ENCODE data around the gene RTN4. TPM values are rescaled to one million over a fixed set of nuclear protein-coding genes. Genes with fewer than 3 reads are reported as not detected.

RTN4 gene
- total and polyA plus RNA-seq, 2 of the 4 experiments (the other 2 are of a cell fraction) = 77.8 to 588 TPM

DNA sequence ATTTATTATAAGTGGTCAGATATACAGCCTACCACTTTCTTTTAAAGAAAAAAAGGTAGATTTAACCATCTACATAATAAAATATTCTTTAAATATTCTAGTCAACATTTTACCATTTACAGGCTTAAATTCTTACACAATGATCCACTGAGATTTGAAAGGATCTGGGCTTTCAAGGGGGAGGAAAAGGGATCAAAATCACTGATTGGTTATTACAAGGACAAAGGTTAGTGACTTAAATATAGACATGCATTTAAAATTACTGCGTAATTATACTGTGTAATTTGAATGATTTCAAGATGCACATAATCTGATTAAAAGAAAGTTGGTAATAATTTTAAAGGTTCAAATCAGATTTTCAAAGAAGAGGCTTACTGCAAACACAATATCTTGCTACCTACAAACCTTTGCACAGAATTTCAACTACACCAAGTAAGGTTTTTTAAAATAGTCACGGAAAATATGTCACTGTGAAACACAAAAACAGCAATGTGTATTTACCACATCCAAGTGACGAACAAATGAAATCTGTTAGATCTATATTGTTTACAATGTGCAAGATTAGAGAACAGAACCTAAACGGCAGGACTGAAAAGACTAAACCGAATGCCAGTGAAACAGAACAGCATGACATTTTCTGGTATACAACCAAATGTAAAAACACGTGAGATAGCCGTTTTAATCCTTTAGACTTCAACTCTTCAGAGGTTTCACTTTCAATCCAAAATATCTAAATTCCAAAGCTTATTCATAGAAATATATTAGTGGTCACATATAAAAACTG is 40.8 kb downstream of the RTN4 start:
- ATAC-seq (ENCODE audit: low read depth) (no peak), DNase-seq (no peak)
- TF ChIP-seq SMC3 (IDR thresholded peaks at IDR 0.05; ENCODE audit: low read depth, low read length) (no peak), POLR2A (IDR thresholded peaks at IDR 0.05; ENCODE audit: low read depth, low read length) (peak; percentile 25; the same call in 1 of the 2 replicates)
- Histone ChIP-seq H2BK20ac (ENCODE audit: low read depth, low read length) (no peak overlapping the region), H3K4me2 (ENCODE audit: low read depth, low read length) (peak overlapping the region; percentile 77), H3K27me3 (ENCODE audit: control insufficient read depth, insufficient read depth, low read length) (no peaks in the 10 kb centered on the region), H3K9me1 (ENCODE audit: insufficient read depth, low read length) (peaks cover 5% of the 10 kb centered on the region), H3K9me3 (ENCODE audit: control insufficient read depth, insufficient read depth, low read length) (no peaks in the 10 kb centered on the region), H4K8ac (ENCODE audit: low read depth in 2 of 2, low read length in 2 of 2) (no peak overlapping the region), H4K5ac (ENCODE audit: low read depth, low read length) (no peak overlapping the region), H2BK5ac (ENCODE audit: low read depth, low read length, poor library complexity, severe bottlenecking) (no peak overlapping the region), H3K56ac (ENCODE audit: extremely low read depth, insufficient read depth, low read length) (no peak overlapping the region), H3K18ac (ENCODE audit: low read depth, low read length) (no peak overlapping the region; the same call in 1 of the 2 replicates), H3K23ac (ENCODE audit: low read depth, low read length) (peak overlapping the region; percentile 33; the same call in 1 of the 2 replicates), H4K91ac (ENCODE audit: insufficient read depth, low read depth, low read length) (no peak overlapping the region), H3K36me3 (ENCODE audit: control insufficient read depth, insufficient read depth, low read length) (no peaks in the 10 kb centered on the region), H2AFZ (replicated peaks; ENCODE audit: low read length, poor library complexity) (no peak overlapping the region), H2BK120ac (ENCODE audit: low read depth, low read length) (no peak overlapping the region), H2AK9ac (replicated peaks; ENCODE audit: low read depth, low read length, poor library complexity) (no peak overlapping the region), H3K27ac (ENCODE audit: insufficient read depth, low read length) (no peak overlapping the region), H2AK5ac (ENCODE audit: low read depth, low read length) (no peak overlapping the region), H3K4me1 (ENCODE audit: control insufficient read depth, insufficient read depth, low read length) (peaks cover 30% of the 10 kb centered on the region), H3K4me3 (ENCODE audit: insufficient read depth, low read depth, low read length) (no peak overlapping the region), H3K14ac (replicated peaks; ENCODE audit: low read depth, low read length) (no peak overlapping the region), H3K79me1 (ENCODE audit: low read depth in 1 of 2, low read length in 2 of 2) (peaks cover 0 to 24% of the 10 kb centered on the region in 2 experiments; a peak in 2 of 4 replicates), H4K20me1 (ENCODE audit: insufficient read depth, low read length) (peaks cover 96% of the 10 kb centered on the region), H3K4ac (ENCODE audit: low read depth, low read length) (no peak overlapping the region), H2BK15ac (ENCODE audit: low read depth, low read length) (no peak overlapping the region), H3K9ac (ENCODE audit: low read depth, low read length) (no peak overlapping the region)
- intact Hi-C loops (cut with micrococcal nuclease) (no loop called here), dilution Hi-C loops (cut with HindIII; ENCODE audit: low sequenced_read_pairs, unreplicated experiment) (loop anchor here (25.0 kb wide), 1 partner anchor 153 kb away; no protein-coding TSS in a partner anchor), in situ Hi-C loops (cut with MboI; ENCODE audit: low sequenced_read_pairs) (no loop called here)
- no CpG with 5 or more reads among the region's 7 CpGs for WGBS, 2 experiments (ENCODE audit: extremely low coverage in 2 of 2, insufficient read length in 1 of 2)
- no TSS peak for BruUV-seq (replicated peaks)
- CTCF ChIA-PET = interaction anchor here (1.1 to 1.2 kb wide), 2 partner anchors 39 to 110 kb away, joined by 3 read pairs; no protein-coding TSS in a partner anchor
- POLR2A ChIA-PET (ENCODE audit: unreplicated experiment) = interaction anchor here (0.7 kb wide), 1 partner anchor 11 kb away, joined by 3 read pairs; no protein-coding TSS in a partner anchor
